K562 (cell line): ENCODE results near the gene DGAT2. TPM values are rescaled to one million over a fixed set of nuclear protein-coding genes. Genes with fewer than 3 reads are reported as not detected.

Experiments used
- DPF2 ChIP-seq: fragments of 450-650 bp; IDR thresholded peaks from 2 replicates; pipeline ENCODE4 v1.6.1; 2016
- EGR1 ChIP-seq: fragments of 450-650 bp; conservative IDR thresholded peaks from 2 replicates; pipeline ENCODE4 v1.6.1; 2017; ENCODE audit warnings: mild to moderate bottlenecking
- MTA2 ChIP-seq: fragments of 450-650 bp; IDR thresholded peaks from 2 replicates; pipeline ENCODE4 v1.6.1; 2016; ENCODE audit warnings: low read depth
- NFXL1 ChIP-seq: fragments of 450-650 bp; formaldehyde crosslinking; IDR thresholded peaks from 2 replicates; pipeline ENCODE4 v1.4.0; 2021; ENCODE audit warnings: mild to moderate bottlenecking
- NR2C1 ChIP-seq, 2 experiments: fragments of 450-650 bp; IDR thresholded peaks; 2 replicates each; pipeline ENCODE4 v1.6.1; 2017; ENCODE audit warnings: mild to moderate bottlenecking in 2 of 2, antibody characterized with exemption in 1 of 2, inconsistent platforms in 1 of 2, missing compliant biosample characterization in 1 of 2, missing genetic modification characterization in 1 of 2
- SMAD4 ChIP-seq: fragments of 250-450 bp; sonication (Bioruptor Pico); conservative IDR thresholded peaks from 2 replicates; pipeline ENCODE4 v1.8.0; 2021; ENCODE audit warnings: inconsistent platforms, mild to moderate bottlenecking, moderate library complexity
- TRIM24 ChIP-seq, 2 experiments: fragments of 450-650 bp; IDR thresholded peaks; 2 replicates each; pipeline ENCODE4 v1.6.1; 2016
- ZKSCAN3 ChIP-seq: fragments of 250-450 bp; sonication (Bioruptor Pico); IDR thresholded peaks from 2 replicates; pipeline ENCODE4 v1.4.0; 2020
- polyA plus RNA-seq, 8 experiments: library from polyadenylated mRNA; depleted of rRNA in 4 of 8; stranded (reverse) in 5 of 8; unstranded in 3 of 8; fragments of >200 nt; fragmentation: Nextera tagmentation in 2 of 8; fragmentation: Illumina TruSeq in 1 of 8; extraction: Ambion mirVana in 2 of 8; extraction: Trizol in 1 of 8; gene quantifications; 2 replicates each; pipeline versions ENCODE4 v1.2.1 to v1.2.3, GENCODE V29; 2011 to 2014; ENCODE audit warnings: inconsistent platforms in 1 of 8, missing spikeins in 1 of 8
- total RNA-seq, 7 experiments: library from RNA; depleted of rRNA in 6 of 7; stranded (reverse); fragments of >200 nt in 6 of 7; fragmentation: Illumina TruSeq in 2 of 7; extraction: Trizol in 2 of 7; gene quantifications; 2 replicates each; pipeline versions ENCODE4 v1.2.1 to v1.2.3, GENCODE V29; 2011 to 2021; ENCODE audit warnings: low replicate concordance in 1 of 7
- TF ChIP-seq, protein P1 (sequence below), 2 experiments: fragments of 450-650 bp; formaldehyde crosslinking in 1 of 2; IDR thresholded peaks; 2 replicates each; pipeline versions ENCODE4 v1.4.0 to v1.6.1; 2014 to 2020; ENCODE audit warnings: mild to moderate bottlenecking in 2 of 2, borderline replicate concordance in 1 of 2, low read depth in 1 of 2

DGAT2 gene
- total and polyA plus RNA-seq, 9 of the 15 experiments (the other 6 are each of a cell fraction or from before 2014, with no cell fraction given), result 0.68 to 2.8 (median 1.8) TPM

GRCh38 chr11:75743711-75744563 lies 24.6 kb upstream of the DGAT2 start (continued):
- TF ChIP-seq, protein P1, sequence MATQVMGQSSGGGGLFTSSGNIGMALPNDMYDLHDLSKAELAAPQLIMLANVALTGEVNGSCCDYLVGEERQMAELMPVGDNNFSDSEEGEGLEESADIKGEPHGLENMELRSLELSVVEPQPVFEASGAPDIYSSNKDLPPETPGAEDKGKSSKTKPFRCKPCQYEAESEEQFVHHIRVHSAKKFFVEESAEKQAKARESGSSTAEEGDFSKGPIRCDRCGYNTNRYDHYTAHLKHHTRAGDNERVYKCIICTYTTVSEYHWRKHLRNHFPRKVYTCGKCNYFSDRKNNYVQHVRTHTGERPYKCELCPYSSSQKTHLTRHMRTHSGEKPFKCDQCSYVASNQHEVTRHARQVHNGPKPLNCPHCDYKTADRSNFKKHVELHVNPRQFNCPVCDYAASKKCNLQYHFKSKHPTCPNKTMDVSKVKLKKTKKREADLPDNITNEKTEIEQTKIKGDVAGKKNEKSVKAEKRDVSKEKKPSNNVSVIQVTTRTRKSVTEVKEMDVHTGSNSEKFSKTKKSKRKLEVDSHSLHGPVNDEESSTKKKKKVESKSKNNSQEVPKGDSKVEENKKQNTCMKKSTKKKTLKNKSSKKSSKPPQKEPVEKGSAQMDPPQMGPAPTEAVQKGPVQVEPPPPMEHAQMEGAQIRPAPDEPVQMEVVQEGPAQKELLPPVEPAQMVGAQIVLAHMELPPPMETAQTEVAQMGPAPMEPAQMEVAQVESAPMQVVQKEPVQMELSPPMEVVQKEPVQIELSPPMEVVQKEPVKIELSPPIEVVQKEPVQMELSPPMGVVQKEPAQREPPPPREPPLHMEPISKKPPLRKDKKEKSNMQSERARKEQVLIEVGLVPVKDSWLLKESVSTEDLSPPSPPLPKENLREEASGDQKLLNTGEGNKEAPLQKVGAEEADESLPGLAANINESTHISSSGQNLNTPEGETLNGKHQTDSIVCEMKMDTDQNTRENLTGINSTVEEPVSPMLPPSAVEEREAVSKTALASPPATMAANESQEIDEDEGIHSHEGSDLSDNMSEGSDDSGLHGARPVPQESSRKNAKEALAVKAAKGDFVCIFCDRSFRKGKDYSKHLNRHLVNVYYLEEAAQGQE (IDR thresholded peaks at IDR 0.05; ENCODE audit: borderline replicate concordance), result peak; percentile 94
- TF ChIP-seq, protein P1 (CRISPR knock-in tag; IDR thresholded peaks at IDR 0.05; ENCODE audit: low read depth), result no peak
- no peak for TF ChIP-seq DPF2
- peak; percentile 33; the same call in 1 of the 2 replicates for TF ChIP-seq NR2C1 (IDR thresholded peaks at IDR 0.05)
- peak; percentile 64; the same call in 1 of the 2 replicates for TF ChIP-seq NR2C1 (tag; IDR thresholded peaks at IDR 0.05)
- peak; percentile 33; the same call in 1 of the 2 replicates for TF ChIP-seq MTA2
- TF ChIP-seq NFXL1, result no peak
- peak; percentile 90 for TF ChIP-seq SMAD4 (CRISPR knock-in tag)
- TF ChIP-seq TRIM24 (IDR thresholded peaks at IDR 0.05), result peak; percentile 35 to 45; a peak in 1 of 4 replicates
- TF ChIP-seq ZKSCAN3 (CRISPR knock-in tag), result no peak
- TF ChIP-seq EGR1, result no peak
